GM21390 (cell line): ENCODE results near the gene GRIK1.
"Not testable (repeated sequence)": the region's sequence is repeated elsewhere in the genome, so short reads cannot be mapped to it uniquely, and the experiment has no call there.

ENCODE experiments used
- ATAC-seq: cut with Tn5 transposase; IDR thresholded peaks from one replicate; pipeline ENCODE4 v1.9.1; 2021; ENCODE audit not compliant: unreplicated experiment

GRIK1 gene

DNA sequence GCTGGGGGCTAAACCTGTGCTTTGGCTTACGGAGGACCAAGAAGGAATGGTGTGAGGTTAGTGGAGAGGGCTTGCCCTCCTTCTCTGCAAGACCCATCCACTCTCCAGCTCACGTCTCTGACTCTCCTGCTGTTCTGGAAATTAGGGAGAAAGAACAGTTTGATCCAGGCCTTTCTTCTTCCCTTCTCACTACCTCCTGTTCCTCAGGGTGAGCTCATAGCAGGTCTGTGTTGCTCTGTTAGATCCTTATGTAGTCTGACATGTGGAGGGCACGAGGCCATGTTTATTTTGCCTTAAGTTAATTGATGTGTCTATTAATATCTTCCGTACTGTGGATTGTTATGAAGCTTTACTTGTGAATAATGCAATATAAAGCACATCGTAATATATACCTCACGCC lies 315.0 kb downstream of the GRIK1 start:
- ATAC-seq = no peak

DNA sequence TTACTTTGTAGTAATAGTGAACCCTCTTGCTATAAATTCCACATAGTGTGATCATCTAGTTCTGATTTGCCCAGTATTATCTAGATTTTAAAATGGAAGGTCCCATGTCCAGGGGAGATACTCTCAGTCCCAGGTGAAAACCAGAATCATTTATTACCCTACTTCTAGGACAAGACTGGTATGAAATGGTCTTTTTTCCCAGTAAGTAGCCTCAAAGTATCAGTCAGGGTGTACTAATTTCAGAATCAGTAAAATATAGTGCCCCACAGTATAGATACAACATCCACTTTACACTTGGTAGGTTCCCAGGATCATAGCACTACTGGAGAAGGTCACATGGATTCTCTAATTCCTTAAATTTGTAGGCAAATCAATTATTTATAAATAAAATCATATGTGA lies 318.3 kb downstream of the GRIK1 start:
- ATAC-seq = no peak

DNA sequence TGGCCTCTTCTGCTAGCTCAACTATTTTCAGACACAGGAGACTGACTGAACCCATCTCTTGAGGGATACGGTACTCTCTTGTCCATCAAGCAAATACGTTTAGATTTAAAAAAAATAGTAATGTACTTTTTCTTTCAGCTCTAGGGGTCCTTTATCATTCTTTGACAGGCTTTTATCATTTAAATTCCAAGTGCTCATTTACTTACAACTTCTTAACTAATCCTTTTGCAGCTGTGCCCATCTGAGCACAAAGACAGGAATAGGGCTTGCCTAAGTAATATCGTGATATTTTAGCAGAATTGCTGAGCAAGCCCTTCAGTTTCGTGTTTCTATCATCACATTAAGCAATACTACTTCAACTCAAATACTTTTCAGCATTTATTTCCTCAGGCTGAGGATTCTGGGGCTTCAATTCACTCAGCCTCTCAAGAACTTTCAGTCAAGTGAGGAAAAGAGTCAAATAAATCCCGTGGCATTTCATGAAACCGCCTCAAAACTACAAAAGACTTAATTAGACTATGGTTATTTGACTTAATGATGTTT lies 323.5 kb downstream of the GRIK1 start:
- ATAC-seq = no peak

DNA sequence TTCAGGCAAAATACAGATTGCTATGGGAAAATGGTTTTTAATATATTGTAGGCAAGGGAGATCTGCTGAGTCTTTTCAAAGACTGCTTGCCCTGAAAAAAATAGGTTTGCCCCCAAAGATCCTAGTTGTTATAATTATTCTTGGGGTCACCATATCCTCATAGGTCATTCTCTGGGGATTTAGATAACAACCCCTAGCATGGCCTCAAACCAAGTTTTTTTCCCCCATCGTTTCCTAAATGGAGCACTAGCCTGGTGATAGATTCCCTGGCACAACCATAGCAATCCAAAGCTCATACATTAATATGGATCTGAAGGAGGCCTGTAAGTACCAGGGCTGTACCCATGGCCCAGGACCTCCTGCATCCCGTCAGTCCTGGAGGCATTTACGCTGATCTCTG lies 325.9 kb downstream of the GRIK1 start:
- ATAC-seq = no peak

DNA sequence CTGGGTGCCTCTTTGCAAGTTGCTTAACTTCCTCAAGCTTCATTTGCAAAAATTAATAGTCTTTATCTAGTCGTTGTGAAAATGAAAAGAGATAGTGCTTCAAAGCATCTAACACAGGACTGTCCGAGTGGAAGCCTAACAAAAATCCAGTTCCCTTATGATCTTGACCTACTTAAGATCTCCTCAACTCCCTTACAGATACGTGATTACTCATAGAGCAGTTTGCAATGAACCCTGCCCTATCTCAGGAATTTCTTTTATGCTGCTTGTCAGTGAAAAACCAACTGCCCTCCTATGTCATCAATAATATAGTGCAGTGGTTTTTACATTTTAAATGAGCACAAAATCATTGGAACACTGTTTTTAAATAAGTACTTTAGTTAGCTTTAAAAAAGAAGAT lies 326.8 kb downstream of the GRIK1 start:
- ATAC-seq = no peak

DNA sequence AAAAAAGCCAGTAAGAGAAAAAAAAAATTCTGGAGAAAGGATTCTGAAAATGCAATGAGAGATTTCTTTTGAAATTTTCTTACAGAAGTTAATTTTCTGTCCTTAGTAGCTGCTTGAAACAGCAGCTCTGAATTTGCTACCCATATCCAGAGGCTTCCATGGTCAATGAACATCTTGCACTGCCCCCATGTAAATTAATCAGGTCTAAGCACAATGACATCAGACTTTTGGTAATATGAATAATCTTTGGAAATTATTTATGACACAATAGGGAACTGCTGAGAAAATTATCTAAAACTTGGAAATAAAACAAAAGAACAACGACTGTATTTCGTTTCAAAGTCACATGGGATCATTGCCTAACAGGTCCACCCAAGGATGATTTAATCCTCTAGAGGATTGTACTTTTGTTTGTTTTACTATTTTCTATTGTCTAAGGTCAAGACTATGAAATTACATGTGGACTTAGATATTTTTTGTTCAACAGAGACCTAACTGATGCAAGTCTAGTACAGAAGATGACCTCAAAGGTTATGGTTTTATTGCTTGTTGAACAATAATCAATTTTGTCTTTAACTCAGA lies 328.9 kb downstream of the GRIK1 start:
- ATAC-seq = no peak

DNA sequence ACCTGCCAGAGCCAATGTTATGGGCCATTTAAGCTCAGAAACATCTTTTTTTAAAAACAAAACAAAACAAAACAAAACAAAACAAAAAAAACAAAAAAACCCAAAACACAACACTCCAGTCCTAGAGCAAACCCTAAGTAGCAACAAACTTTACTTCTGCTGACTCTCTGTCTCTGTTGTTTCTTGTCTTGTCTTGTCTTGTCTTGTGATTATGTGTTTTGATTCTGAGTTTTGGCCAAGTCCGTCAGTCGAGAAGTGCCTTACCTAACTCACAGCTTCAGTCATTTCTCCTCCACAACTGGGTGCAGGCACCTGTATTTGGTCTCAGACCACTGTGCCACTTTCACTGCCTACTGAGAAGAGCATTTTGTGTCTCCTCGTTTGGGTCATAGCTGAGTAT lies 333.2 kb downstream of the GRIK1 start:
- ATAC-seq = no peak

DNA sequence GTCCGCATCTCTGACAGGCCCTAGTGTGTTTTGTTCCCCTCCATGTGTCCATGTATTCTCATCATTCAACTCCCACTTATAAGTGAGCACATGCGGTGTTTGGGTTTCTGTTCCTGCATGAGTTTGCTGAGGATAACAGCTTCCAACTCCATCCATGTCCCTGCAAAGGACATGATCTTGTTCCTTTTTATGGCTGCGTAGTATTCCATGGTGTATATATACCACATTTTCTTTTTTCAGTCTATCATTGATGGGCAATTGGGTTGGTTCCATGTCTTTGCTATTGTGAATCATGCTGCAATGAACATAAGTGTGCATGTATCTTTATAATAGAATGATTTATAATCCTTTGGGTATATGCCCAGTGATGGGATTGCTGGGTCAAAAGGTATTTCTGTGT lies 334.6 kb downstream of the GRIK1 start:
- not testable (repeated sequence) for ATAC-seq

DNA sequence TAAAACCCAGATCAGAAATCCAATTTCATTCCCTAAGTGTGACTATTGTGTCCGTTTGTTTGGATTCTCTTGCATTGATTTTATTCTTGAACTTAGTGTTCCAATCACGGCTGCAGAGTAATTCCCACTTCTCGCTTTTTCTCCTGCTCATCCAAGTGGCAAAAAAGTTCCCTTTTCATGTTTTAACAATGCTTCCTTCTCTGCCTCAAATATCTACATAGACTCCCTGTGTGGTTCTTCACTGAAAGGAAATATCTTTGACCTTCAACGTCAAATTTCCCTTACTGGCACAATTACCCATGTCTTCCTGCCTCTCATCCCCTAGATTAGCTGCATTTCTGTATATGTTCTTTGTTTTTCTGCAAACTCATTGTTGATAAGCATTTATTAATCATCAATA lies 335.7 kb downstream of the GRIK1 start:
- ATAC-seq = no peak

DNA sequence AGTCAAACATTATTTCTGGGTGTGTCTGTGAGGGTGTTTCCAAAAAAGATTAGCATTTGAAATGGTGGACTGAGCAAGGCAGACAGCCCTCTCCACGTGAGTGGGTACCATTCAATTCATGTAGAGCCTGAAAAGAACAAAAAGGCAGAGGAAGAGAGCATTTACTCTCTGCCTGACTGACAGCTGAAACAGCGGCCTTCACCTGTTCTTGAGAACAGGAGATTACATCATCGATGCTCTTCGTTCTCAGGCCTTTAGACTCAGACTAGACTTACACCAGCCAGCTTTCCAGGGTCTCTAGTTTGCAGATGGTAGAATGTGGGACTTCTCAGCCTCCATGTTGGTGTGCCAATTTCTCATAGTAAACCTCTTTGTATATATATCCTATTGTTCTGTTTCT lies 338.7 kb downstream of the GRIK1 start:
- ATAC-seq = no peak

DNA sequence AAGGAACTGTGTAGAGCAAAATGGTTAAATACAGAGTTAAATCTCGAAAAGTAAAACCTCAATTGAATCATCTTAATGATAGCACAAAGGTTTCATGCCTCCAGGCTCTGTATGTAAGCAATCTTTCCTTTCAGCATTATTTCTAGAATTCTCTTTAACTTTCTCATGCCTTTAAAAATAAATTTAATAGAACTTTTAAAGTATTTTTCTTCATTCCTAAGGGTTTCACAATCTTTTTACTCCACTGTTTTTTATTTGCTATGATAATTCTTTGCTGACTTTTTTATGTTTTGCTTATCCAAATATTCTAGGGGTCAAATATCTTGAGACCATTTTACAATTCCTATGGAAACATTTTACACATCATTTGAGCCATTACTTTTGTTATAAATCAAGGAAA lies 353.1 kb downstream of the GRIK1 start:
- ATAC-seq = no peak

DNA sequence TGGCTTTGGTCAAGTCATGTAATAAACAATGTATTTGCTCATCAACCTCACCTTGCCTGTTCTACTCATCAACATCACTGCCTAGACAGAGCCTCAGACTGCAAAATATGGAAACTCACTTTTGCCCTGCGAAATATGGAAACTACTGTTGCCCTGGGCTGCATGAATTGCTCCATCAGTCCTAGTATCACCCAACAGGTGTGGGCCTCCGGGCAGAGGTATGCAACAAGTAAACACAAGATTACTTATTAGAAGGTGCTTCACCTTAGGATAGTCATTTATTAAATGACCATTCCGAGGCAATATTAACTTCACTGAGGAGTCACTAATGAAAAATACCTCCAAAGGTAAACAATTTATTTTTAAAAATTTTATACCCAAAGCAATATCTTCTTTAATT lies 354.3 kb downstream of the GRIK1 start:
- no peak for ATAC-seq

DNA sequence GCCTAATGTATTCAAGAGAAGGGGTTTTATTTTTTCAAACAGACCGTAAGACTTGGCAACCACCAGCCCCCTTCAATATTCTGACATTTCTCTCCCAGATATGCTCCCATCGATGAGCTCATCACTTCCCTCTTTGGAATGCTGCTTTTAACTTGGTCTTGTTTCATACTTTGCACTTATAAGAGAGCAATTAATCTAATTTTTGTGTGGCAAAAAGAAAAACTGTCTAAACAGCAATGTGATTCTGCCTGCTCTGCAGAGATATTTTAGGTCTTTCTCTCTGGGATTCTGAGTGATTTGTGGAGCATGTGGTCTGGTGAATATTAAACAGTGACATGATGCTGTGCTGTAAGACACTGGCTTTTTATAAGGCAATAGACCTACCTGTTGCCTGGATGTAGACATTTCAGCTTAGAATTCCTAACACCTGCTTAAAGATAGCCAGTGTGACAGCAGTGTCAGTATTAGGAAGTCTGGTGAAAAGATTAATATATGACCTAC lies 356.3 kb downstream of the GRIK1 start:
- ATAC-seq = no peak

DNA sequence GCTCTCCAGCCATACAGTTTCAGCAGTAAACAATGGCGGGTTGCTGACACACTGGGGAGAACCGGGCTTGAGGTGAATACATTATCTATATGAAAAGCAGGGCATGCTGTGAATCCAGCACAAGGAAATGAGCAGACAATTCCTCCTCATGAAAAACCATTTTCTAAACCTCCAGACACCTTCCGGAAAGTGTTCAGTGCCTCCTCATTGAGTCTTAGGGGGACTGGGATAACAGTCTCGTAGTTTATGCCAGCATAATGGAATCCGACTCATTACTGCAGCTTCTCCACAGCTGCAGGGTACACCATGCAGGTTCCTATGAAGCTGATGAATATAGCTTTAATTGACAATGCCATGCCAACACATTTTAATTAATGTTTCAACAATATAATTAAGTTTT lies 356.9 kb downstream of the GRIK1 start:
- ATAC-seq = no peak

DNA sequence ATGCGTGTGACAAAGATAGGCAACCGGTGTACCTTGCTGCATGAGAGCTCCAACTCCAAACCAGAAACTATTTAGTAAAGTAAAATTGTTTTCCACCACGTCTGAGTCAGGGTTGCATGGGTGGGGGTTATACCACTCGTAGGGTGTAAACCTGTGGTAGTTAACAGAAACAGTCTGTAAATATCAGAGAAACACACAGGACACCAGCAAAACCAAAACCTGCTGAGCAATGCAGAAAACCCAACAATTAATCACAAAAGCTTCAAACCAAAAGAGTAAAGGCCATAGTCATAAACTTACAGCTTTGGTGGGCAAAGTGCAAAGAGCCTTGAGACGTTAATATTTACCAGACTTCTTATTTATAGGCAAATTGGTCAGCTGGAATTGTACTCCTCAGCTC lies 358.4 kb downstream of the GRIK1 start:
- ATAC-seq = no peak

DNA sequence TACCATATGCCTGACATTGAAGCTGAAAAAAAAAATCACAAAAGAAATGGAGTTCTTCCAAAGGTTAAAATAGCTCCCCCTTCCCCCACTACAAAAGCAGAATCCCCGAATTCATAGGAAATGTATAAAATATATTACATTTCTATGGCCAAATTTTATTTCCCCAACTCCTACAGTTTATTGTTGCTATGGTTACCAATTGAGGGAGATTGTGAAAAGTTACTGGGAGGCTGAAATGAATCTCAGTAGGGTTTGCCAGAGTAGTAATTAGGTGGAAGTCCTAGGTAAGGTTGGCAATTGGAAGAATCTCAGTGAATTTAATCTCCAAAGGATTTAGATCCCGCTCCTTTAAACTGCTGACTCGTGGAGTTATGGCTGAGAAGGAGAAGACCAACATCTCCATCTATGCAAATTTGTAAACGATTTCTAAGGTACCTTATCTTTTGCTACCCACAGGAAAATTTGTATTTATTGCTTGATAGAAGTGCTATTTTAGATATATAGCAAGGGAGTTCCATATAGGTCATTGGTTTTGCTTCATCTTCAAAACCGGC lies 359.0 kb downstream of the GRIK1 start:
- ATAC-seq = no peak

DNA sequence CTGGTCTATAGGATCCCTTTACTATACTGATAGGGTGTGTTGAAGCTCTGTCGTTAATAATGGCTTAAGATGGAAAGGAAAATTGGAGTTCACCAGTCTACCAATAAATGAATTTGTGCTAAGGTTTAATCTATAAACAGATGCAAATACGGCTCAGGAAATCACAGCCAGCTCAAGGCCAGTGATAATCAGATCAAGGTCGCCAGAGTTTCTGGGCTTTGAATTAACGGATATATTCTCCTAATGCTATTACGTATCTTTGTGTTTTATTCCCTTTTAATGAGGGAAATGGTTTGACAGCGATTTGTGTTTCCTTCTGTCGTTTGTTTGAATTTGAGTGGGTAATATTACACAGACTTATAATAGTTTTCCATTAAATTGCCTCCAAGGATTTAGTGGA lies 361.5 kb downstream of the GRIK1 start:
- ATAC-seq = no peak

DNA sequence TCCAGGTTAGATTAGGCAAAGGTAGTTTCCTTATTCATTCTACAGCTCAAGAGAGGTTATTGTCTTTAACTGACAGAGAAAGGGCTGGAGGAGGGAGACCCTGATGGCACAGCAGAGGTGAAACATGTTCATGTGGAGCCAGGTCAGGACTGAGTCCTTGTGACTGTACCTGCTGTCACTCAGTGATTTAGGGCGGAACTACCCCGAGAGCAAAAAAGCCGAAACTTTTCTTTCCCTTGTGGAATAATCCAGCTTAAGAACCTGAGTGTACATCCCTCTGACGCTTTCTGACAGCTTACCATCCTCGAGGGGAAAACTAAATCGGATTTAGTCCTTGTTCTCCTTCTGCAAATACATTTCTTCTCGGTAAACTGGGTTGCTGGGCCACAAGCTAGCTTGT lies 367.8 kb downstream of the GRIK1 start:
- no peak for ATAC-seq

DNA sequence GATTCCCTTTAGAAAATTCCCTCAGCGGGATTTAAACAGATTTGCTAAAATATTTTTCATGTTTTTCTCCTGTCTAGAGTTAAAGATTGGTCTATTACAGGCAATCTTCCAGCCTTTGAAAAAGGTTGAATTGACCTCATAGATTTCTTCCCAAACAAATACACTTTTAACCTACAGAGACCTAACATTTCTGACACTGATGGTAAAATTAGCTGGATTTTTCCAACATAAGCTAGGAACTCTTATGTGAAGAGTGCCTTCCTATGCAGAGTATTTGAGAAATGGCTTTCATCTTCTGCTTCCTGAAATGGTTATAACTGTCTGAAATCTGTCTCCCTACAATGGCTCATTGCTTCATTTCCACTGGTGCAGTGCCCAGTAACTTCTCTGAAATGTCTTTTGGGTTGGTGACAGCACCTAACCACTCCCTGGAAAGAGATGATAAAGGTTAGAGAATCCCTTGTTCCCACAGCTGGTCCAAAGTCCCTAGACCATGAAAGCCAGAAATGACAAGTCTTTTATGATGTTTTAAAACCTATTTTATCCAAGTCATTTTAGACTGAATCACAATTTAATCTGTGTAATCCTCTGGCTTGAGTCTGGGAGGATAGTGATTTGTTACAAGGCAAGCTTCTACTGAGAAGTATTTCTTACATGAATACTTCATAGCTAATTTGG lies 371.6 kb downstream of the GRIK1 start:
- ATAC-seq = no peak

DNA sequence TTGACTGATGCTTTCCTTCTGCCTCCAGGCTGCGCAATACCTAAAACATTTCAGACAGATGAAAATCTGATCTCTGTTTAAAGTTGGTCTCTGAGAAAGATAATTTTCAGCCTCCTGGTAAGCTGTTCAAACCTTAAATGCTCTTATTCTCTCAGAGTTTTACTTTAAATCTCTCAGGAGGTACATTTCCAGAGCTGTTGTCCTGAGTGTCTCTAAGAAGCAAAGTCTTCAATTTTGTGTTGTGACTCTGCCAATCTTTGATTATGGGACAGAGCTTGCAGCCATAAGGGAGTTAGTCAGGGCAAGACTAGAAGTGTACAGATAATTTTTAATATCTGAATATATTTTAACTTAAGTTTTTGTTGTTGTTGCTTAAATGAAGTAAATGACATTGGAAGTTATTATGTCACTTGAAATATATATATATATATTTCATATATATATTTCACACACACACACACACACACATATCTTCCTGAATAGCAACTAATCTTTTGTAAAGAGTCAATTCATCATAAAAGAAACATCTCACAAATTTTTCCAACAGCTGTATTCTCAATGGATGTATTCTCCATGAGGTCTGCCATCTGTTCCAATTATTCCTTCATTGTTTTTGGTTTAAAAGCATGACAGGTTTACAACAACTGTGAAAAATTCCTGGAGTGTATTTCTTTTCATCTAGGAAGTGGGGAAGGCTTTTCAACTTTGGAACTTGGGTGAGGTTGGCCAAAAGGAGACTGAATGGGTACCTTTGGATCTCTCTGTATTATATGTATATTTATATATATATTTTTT lies 381.7 kb downstream of the GRIK1 start:
- ATAC-seq = no peak

DNA sequence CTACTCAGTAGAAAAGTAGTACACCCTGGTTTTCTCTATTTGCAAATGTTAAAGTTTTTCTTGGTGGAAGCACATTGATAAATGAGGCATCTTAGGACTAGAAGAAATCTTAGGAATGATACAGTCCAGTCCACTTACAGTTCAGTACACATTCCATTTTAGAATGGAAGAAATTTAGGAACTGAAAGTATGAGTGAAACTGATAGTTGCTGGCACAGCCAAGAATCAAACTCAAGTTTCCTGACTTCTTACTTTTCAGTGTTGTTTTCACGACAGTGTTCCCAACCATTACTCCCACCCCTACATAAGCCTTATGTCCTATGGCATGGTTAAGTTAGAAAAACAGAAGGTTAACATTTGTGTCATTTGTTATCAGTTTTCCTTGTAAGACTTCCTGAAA lies 382.6 kb downstream of the GRIK1 start:
- no peak for ATAC-seq

DNA sequence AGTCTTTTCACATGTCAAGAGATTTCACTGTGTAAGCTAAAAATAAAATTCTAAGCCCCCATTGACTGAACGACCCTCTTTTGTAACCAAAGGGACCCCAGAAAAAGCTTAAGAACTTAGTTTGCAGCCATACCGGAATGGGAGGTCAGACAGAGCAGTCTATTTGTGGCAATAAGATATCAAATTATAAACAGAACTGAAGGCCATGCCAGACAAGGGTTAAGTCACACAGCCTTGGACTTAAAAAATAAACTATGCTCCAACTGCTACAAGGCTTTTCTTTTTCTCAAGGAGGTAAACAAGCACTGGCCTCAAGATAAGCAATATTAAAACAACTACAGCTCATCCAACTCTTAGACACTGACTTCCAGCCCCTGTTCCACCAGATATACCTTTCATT lies 384.2 kb downstream of the GRIK1 start:
- ATAC-seq = no peak
